ENCODE results near the gene TMSB15A. TPM values are rescaled to one million over a fixed set of nuclear protein-coding genes. Genes with fewer than 3 reads are reported as not detected.
A peak's percentile ranks its signal among the peaks of the same experiment; 100 is the strongest.
"Not testable (repeated sequence)": the region's sequence is repeated elsewhere in the genome, so short reads cannot be mapped to it uniquely, and the experiment has no call there.

Gene TMSB15A
- 307 and 367 TPM in 2 replicates for total RNA-seq (2014; rRNA removed; shearing (Covaris generic))

DNA sequence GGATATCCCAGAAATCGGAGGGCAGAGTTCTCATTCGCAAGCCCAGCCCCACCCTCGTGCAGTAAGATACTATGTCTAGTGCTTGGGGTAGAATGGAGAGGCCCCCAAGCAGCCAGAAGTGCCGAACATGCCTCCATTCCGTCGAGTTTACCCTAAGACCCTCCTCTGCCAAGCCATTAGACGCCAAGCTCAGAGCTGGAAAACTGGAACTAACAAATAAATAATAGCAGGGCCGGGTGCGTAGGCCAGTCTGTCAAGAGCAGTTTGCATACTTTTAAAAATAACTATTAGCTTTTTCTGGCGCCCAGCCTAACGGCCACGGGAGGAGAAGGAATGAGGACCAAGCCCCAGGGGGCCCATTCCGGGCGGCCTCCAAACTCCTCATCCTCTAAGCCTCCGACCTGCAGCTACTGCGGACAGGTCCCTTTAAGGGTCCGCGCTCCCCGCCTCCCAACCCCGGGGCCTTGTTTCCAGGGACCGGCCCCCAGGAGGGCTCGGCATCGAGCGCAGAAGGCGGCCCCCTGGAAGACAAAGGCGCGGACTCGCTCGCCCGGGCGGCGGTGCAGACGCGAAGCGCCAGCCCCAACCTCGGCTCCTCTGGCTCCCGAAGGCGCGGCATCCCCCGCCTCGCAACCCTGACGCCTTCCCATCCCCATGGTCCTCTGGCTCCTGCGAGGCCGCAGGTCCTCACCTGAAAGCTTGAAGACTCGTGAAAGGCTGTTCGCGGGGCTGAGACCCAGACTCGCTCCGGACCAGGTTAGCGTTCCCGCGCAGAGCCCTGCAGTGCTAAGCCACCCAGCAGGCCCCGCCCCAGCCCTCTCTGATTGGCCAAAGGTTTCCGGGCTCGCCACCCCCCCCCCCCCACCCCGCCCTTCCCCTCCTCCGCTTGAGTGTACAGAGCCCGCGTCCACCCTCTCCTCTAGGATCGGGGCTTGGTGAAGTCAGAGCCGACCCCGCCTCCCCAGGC, at the start of gene TMSB15A:
TSS of gene TMSB15A (minus strand) at position 765 of the 967 bp plus-strand sequence.
- DNase-seq = peak; percentile 86 to 88
- H3K27me3 ChIP-seq = no peaks in the 10 kb centered on the region
- H3K27ac ChIP-seq = peak within 1 kb of the TSS; percentile 92
- H3K9me3 ChIP-seq (replicated peaks) = no peaks in the 10 kb centered on the region
- no peaks in the 10 kb centered on the region for H3K4me1 ChIP-seq
- H3K36me3 ChIP-seq = peaks cover 26% of the 10 kb centered on the region
- H3K4me3 ChIP-seq = peak within 1 kb of the TSS; percentile 94

DNA sequence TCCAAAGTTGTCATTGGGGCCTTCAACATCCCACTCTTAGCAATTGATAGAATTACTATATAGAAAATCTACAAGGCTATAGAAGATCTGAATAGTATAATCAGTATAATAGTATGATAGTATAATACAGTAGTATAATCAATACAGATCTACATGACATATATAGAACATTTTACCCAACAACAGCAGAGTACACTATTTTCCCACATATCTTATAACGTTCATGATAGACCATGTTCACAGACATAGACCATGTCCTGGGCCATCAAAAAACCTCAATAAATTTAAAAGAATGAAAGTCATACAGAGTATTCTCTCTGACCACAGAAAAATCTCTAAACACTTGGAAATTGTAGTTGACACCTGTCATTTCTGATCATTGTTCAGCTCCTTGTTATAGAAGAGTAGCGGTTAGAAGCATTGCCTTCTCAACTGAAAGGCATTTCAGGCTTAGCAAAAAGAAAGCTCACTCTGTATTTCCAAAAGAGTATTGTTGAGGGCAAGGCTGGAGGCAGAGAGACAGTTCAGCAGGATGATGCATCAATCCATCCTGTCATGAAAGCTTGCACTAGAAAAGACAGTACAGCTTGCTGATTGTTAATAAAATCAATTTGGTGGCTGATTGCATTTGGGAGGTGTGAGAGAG, 44.0 kb upstream of the TMSB15A start:
- H3K4me1 ChIP-seq = no peaks in the 10 kb centered on the region
- H3K36me3 ChIP-seq = no peaks in the 10 kb centered on the region
- H3K9me3 ChIP-seq (replicated peaks) = no peaks in the 10 kb centered on the region
- no peak overlapping the region for H3K27ac ChIP-seq
- H3K27me3 ChIP-seq = no peaks in the 10 kb centered on the region
- no peak overlapping the region for H3K4me3 ChIP-seq
- DNase-seq = peak in 1 of 2 experiments; percentile 10

GRCh38 chrX:102558607-102559006, 42.1 kb upstream of the TMSB15A start:
- Histone ChIP-seq H3K27ac (no peak overlapping the region), H3K36me3 (no peaks in the 10 kb centered on the region), H3K27me3 (no peaks in the 10 kb centered on the region), H3K4me1 (no peaks in the 10 kb centered on the region), H3K9me3 (replicated peaks) (no peaks in the 10 kb centered on the region), H3K4me3 (no peak overlapping the region)
- DNase-seq = no peak

DNA sequence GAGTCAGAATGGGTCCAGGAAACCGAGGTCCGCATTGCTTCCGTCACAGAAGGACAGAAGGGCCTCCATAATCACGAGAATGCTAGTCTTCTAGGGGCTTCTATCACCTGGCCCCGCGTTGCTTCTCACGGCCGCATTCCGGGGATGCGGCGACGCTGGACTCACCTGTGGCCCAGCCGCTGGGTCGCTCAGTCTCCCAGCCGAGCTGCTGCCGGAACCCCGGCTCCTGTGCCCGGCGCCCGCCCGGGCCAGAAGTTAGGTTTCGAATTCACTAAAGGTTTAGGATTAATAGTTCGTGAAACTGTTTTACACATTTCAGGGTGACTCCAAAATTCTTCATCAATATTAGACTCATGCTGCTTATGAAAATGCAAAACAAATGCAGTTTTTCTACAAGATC, 31.7 kb upstream of the TMSB15A start:
- H3K27me3 ChIP-seq = no peaks in the 10 kb centered on the region
- no peaks in the 10 kb centered on the region for H3K4me1 ChIP-seq
- no peak overlapping the region for H3K4me3 ChIP-seq
- no peak overlapping the region for H3K27ac ChIP-seq
- H3K9me3 ChIP-seq (replicated peaks) = no peaks in the 10 kb centered on the region
- H3K36me3 ChIP-seq = no peaks in the 10 kb centered on the region
- DNase-seq = no peak

DNA sequence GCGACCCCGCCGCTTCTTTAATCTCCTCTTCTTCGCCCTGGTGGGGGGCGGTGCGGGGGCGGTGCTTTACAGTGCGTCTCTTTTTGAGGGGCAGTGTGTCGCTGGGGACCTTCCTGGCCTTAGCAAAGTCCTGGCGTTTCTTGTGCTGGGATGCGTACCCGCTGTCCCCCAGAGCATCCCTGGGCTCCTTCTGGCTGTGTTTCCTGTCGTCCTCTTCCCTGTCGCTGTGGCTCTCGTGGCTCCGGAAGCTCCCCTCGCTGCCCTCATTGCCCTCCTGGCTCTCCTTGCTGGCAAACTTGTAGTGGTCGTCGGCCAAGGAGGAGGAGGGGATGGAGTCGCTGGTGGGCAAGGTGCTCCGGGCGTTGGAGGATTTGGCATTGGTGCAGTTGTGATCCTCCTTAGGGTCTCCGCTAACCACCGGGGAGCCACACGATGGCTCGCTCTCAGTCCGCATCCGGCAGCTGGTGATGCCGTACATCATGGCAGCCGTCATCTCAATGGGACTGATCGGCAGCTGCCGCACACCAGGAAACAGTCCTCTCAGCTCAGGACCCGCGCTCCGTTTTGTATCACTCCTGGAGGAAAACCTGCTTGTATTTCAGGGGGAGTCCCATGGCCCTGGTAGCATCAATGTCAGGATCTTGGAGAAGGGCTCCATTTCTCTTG, 30.4 kb upstream of the TMSB15A start:
- no peak for DNase-seq
- Histone ChIP-seq H3K36me3 (no peaks in the 10 kb centered on the region), H3K4me3 (no peak overlapping the region), H3K27me3 (no peaks in the 10 kb centered on the region), H3K4me1 (no peaks in the 10 kb centered on the region), H3K9me3 (replicated peaks) (no peaks in the 10 kb centered on the region), H3K27ac (no peak overlapping the region)

DNA sequence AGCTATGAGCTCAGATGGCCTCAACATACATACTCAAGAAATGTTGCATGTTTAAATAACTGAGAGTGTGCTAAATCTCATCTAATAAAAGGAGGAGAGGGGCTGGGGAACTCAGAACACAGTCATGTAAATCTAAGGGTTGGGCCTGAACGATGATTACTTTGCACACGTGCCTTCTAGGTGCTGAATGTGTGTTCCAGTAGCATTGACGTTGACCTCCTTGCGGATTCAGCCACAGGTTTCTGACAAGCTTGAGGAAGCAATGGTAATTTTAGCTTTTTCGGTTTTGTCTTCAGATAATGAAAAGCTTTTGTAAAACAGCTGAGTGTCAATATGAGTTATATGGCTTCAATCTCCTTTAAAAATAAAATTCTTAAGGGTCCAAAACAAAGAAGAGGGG, 29.6 kb upstream of the TMSB15A start:
- H3K27ac ChIP-seq; DNase-seq; H3K4me1 ChIP-seq; H3K36me3 ChIP-seq; H3K27me3 ChIP-seq; H3K9me3 ChIP-seq (replicated peaks); H3K4me3 ChIP-seq: not testable (repeated sequence)

- DNase-seq = no peak
- Histone ChIP-seq H3K27me3 (no peaks in the 10 kb centered on the region), H3K36me3 (no peaks in the 10 kb centered on the region), H3K4me1 (no peaks in the 10 kb centered on the region), H3K9me3 (replicated peaks) (no peaks in the 10 kb centered on the region), H3K4me3 (no peak overlapping the region), H3K27ac (no peak overlapping the region)
Observed at GRCh38 chrX:102535958-102536357, 19.4 kb upstream of the TMSB15A start.

GRCh38 chrX:102517326-102517725, 787 bp upstream of the TMSB15A start:
- Histone ChIP-seq H3K27me3 (no peaks in the 10 kb centered on the region), H3K4me3 (peak overlapping the region; percentile 94), H3K27ac (no peak overlapping the region), H3K4me1 (no peaks in the 10 kb centered on the region), H3K9me3 (replicated peaks) (no peaks in the 10 kb centered on the region), H3K36me3 (peaks cover 25% of the 10 kb centered on the region)
- DNase-seq = peak; percentile 13 to 55

DNA sequence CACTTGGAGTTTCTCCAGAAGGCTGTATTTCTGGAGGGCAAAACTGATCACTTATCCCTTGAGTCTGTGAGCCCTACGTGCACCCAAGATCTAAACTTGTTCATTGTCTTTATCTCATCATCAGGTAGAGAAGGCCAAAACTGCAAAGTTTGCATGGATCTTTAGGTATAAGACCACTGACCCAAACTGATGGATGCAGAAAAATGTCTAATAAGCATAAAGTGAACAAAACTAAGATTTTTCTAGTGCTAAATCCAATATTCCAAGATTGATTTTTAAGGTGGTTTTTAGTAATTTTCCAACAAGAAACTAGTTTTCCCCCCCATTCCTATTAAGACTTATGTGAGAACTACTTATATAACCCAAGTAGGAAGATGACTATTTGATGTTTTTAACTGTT, 2.0 kb downstream of the TMSB15A start:
- Histone ChIP-seq H3K9me3 (replicated peaks) (no peaks in the 10 kb centered on the region), H3K27ac (no peak overlapping the region), H3K27me3 (no peaks in the 10 kb centered on the region), H3K36me3 (peaks cover 26% of the 10 kb centered on the region), H3K4me3 (no peak overlapping the region), H3K4me1 (no peaks in the 10 kb centered on the region)
- no peak for DNase-seq

DNA sequence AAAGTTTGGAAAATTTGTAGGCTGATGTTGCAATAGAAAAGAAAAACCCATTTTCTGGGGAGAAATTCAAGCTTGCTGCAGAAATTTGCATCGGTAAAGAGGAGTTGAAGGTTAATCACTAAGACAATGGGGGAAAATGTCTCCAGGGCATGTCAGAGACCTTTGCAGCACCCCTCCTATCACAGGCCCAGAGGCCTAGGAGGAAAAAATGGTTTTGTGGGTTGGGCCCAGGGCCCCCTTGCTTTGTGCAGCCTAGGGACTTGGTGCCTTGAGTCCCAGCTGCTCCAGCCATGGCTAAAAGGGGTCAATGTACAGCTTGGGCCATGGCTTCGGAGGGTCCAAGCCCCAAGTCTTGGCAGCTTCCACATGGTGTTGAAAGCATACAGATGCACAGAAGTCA, 17.8 kb downstream of the TMSB15A start:
- Histone ChIP-seq H3K27me3 (no peaks in the 10 kb centered on the region), H3K9me3 (replicated peaks) (no peaks in the 10 kb centered on the region), H3K36me3 (no peaks in the 10 kb centered on the region), H3K4me3 (no peak overlapping the region), H3K4me1 (no peaks in the 10 kb centered on the region), H3K27ac (no peak overlapping the region)
- DNase-seq = no peak

GRCh38 chrX:102491766-102492165, 24.8 kb downstream of the TMSB15A start:
- Histone ChIP-seq H3K36me3 (no peaks in the 10 kb centered on the region), H3K4me1 (no peaks in the 10 kb centered on the region), H3K27me3 (no peaks in the 10 kb centered on the region), H3K9me3 (replicated peaks) (no peaks in the 10 kb centered on the region), H3K4me3 (no peak overlapping the region), H3K27ac (no peak overlapping the region)
- DNase-seq = no peak

DNA sequence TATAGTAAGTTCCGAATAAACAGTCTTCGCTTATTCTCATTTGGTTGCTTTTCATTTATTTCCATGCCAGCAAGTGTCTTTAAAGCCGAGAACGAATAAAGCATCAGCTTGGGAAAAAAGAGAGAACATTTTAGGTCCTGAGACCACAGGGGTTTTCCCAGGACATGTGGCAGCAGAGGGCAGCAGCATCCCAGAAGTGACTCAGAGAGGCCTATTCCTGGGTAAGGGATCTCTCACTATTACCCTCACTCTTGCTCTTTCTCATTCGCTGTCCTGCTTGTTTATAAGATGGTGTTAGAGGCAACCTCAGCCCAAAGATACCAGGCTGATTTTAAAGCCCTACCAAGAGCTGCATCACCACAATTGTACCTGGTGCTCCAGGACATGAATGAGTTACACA, 37.8 kb downstream of the TMSB15A start:
- DNase-seq; H3K36me3 ChIP-seq; H3K4me3 ChIP-seq; H3K4me1 ChIP-seq; H3K9me3 ChIP-seq (replicated peaks); H3K27ac ChIP-seq; H3K27me3 ChIP-seq: not testable (repeated sequence)

DNA sequence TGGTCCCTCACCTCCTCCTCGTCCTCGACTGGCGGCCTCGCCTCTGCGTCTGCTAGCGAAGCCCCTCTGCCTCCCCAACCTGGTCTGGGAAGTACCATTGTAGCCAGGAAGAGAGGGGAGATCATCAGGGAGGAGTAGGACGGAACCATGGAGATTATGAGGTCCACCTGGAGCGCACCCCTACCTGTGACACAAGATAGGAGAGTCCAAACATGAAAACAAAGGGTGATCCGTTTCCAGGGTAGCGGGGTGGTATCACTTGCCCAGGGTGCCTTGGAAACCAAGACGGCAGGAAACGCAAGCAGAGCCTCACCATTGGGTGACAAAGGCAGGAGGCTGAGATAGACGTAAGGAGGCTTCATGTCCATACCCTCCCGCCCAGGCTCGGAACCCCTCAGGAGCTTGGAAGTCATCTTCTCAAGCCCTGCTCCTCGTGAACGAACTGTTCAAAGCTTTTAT, 44.7 kb downstream of the TMSB15A start, which contains the start of gene TCP11X2:
TSS of gene TCP11X2 (minus strand) at position 51 of the 459 bp plus-strand sequence.
- not testable (repeated sequence) for H3K9me3 ChIP-seq (replicated peaks); H3K36me3 ChIP-seq; DNase-seq; H3K4me1 ChIP-seq; H3K27me3 ChIP-seq; H3K27ac ChIP-seq; H3K4me3 ChIP-seq

- not testable (repeated sequence) for H3K4me1 ChIP-seq; H3K27ac ChIP-seq; DNase-seq; H3K36me3 ChIP-seq; H3K27me3 ChIP-seq; H3K4me3 ChIP-seq; H3K9me3 ChIP-seq (replicated peaks)
Observed at GRCh38 chrX:102470215-102470614, 46.3 kb downstream of the TMSB15A start.
